Activated CD8-positive, alpha-beta memory T cell treated with anti-CD3 and anti-CD28 coated beads, Interleukin-2, amount 50 U/mL, for 24 hours (primary cell): ENCODE data around the gene NGFR.
"Not testable (repeated sequence)": the region's sequence is repeated elsewhere in the genome, so short reads cannot be mapped to it uniquely, and the experiment has no call there.

Source experiments
- DNase-seq: peaks from one replicate; pipeline ENCODE4 v3.0.0-alpha.2; 2020; ENCODE audit errors: extremely low read depth

Gene NGFR

GRCh38 chr17:49545806-49546545 is 50.9 kb downstream of the NGFR start:
- no peak for DNase-seq

GRCh38 chr17:49546546-49547535 is 51.7 kb downstream of the NGFR start:
- DNase-seq = no peak

GRCh38 chr17:49547566-49547965 is 52.5 kb downstream of the NGFR start:
- no peak for DNase-seq

GRCh38 chr17:49548051-49548505 is 53.0 kb downstream of the NGFR start:
- DNase-seq = no peak

GRCh38 chr17:49548506-49549310 is 53.6 kb downstream of the NGFR start:
- no peak for DNase-seq

GRCh38 chr17:49549311-49549605 is 54.2 kb downstream of the NGFR start:
- DNase-seq = no peak

- no peak for DNase-seq
Observed at GRCh38 chr17:49549691-49550678, 54.9 kb downstream of the NGFR start.

GRCh38 chr17:49550764-49551163 is 55.7 kb downstream of the NGFR start:
- not testable (repeated sequence) for DNase-seq

- DNase-seq = no peak
Observed at GRCh38 chr17:49551221-49552069, 56.4 kb downstream of the NGFR start.

GRCh38 chr17:49552070-49552751 is 57.1 kb downstream of the NGFR start:
- DNase-seq = no peak

- no peak for DNase-seq
Observed at GRCh38 chr17:49553676-49554335, 58.7 kb downstream of the NGFR start.

GRCh38 chr17:49554694-49555494 is 59.8 kb downstream of the NGFR start:
- DNase-seq = no peak

GRCh38 chr17:49555495-49556222 is 60.6 kb downstream of the NGFR start:
- no peak for DNase-seq

GRCh38 chr17:49556223-49556943 is 61.3 kb downstream of the NGFR start:
- peak; percentile 63 for DNase-seq

- DNase-seq = no peak
Observed at GRCh38 chr17:49557312-49558024, 62.4 kb downstream of the NGFR start.
